Stomach (tissue), 9 donors: Measurements from ENCODE around the gene SCYL2. TPM values are rescaled to one million over a fixed set of nuclear protein-coding genes. Genes with fewer than 3 reads are reported as not detected.
A peak's percentile ranks its signal among the peaks of the same experiment; 100 is the strongest.

Experiments used
- DNase-seq, 2 donors: peaks; one replicate each; pipeline versions ENCODE4 v3.0.0 to v3.0.0-alpha.2; 2013 to 2019
- H3K27ac ChIP-seq, 5 donors: fragments of 200-600 bp in 4 of 5; sonication (generic) in 4 of 5; one replicate each; pipeline ENCODE4 v1.5.1; 2013 to 2019; ENCODE audit warnings: mild to moderate bottlenecking in 1 of 5, moderate library complexity in 1 of 5
- H3K27me3 ChIP-seq, 3 donors: fragments of 200-600 bp; sonication (generic); one replicate each; pipeline ENCODE4 v1.5.1; 2017 to 2019; ENCODE audit warnings: mixed run types in 1 of 3
- H3K36me3 ChIP-seq, 4 donors: fragments of 200-600 bp; sonication (generic); 1 replicate in 3 of 4; 2 replicates in 1 of 4; pipeline ENCODE4 v1.5.1; 2016 to 2019
- H3K4me1 ChIP-seq, 4 donors: fragments of 200-600 bp; sonication (generic); one replicate each; pipeline ENCODE4 v1.5.1; 2016 to 2019
- H3K4me3 ChIP-seq, 4 donors: fragments of 200-600 bp; sonication (generic) in 3 of 4; one replicate each; pipeline ENCODE4 v1.5.1; 2016 to 2019; ENCODE audit warnings: mild to moderate bottlenecking in 1 of 4
- H3K9me3 ChIP-seq, 4 donors: fragments of 200-600 bp; sonication (generic); one replicate each; pipeline ENCODE4 v1.5.1; 2016 to 2019
- CTCF ChIP-seq, 7 experiments: fragments of 450-650 bp in 4 of 7; fragments of 200-600 bp in 3 of 7; sonication (generic) in 3 of 7; IDR thresholded peaks; one replicate each; pipeline ENCODE4 v1.5.1; 2016 to 2019; ENCODE audit warnings: antibody characterized with exemption in 7 of 7, control low read depth in 2 of 7, mild to moderate bottlenecking in 1 of 7
- EP300 ChIP-seq: sonication (generic); formaldehyde crosslinking; IDR thresholded peaks from one replicate; pipeline ENCODE4 v1.6.1; 2017; ENCODE audit warnings: antibody characterized with exemption
- POLR2A ChIP-seq, 4 donors: fragments of 450-650 bp; IDR thresholded peaks; one replicate each; pipeline ENCODE4 v1.6.1; 2016; ENCODE audit warnings: antibody characterized with exemption in 4 of 4, control low read depth in 2 of 4, mild to moderate bottlenecking in 1 of 4, moderate library complexity in 1 of 4
- POLR2AphosphoS5 ChIP-seq, 3 donors: sonication (generic); formaldehyde crosslinking; IDR thresholded peaks; one replicate each; pipeline ENCODE4 v1.6.1; 2016; ENCODE audit warnings: antibody characterized with exemption in 3 of 3
- WGBS, 5 donors: extraction: QIAGEN DNeasy Blood & Tissue Kit in 3 of 5; methylation state at CpG; one replicate each; pipeline versions ENCODE4 v1.1.5 to v1.1.7; 2013 to 2018; 5-methylcytosine and 5-hydroxymethylcytosine counted together
- intact Hi-C: fragments of 100-400 bp; cut with DNase I; formaldehyde crosslinking; loops from one replicate; pipeline ENCODE4 v1.15.1; 2023; ENCODE audit warnings: low total_unique reads
- polyA plus RNA-seq, 3 donors: library from polyadenylated mRNA; stranded (reverse); fragments of 200-250 nt; gene quantifications; one replicate each; pipeline ENCODE4 v1.2.3, GENCODE V29; 2013
- total RNA-seq, 5 donors: library from RNA; depleted of rRNA; stranded (reverse); fragments of >200 nt; gene quantifications; one replicate each; pipeline versions ENCODE4 v1.1.0 to v1.2.3, GENCODE V29; 2014 to 2016
- donor health status: healthy with polysubstance abuse.
- donor health status: Bipolar disorder and iron deficiency.
- donor health status: healthy.

Gene SCYL2
- total and polyA plus RNA-seq, 8 donors: 9.1 to 97.3 (median 28.7) TPM

GRCh38 chr12:100248886-100249285, 18.1 kb upstream of the SCYL2 start:
- no peak overlapping the region for H3K27ac ChIP-seq
- H3K4me1 ChIP-seq: peaks cover 0 to 16% (median 8%) of the 10 kb centered on the region in 4 donors
- DNase-seq: no peak
- no peaks in the 10 kb centered on the region for H3K9me3 ChIP-seq
- no peak overlapping the region for H3K4me3 ChIP-seq
- intact Hi-C loops: no loop called here
- H3K36me3 ChIP-seq: no peaks in the 10 kb centered on the region
- TF ChIP-seq CTCF (IDR thresholded peaks at IDR 0.05) (no peak), POLR2A (IDR thresholded peaks at IDR 0.05) (no peak), POLR2AphosphoS5 (IDR thresholded peaks at IDR 0.05) (no peak), EP300 (no peak)
- H3K27me3 ChIP-seq: no peaks in the 10 kb centered on the region

GRCh38 chr12:100249941-100250340, 17.0 kb upstream of the SCYL2 start:
- intact Hi-C loops: no loop called here
- DNase-seq: no peak
- Histone ChIP-seq H3K9me3 (no peaks in the 10 kb centered on the region), H3K36me3 (no peaks in the 10 kb centered on the region), H3K4me1 (peaks cover 0 to 16% (median 8%) of the 10 kb centered on the region in 4 donors), H3K27ac (peak overlapping the region in 1 of 5 donors; percentile 25), H3K27me3 (no peaks in the 10 kb centered on the region), H3K4me3 (no peak overlapping the region)
- WGBS, 5 donors: 69 to 76% (median 72%) methylated on average over 7 of the region's 7 CpGs
- TF ChIP-seq POLR2A (IDR thresholded peaks at IDR 0.05) (no peak), POLR2AphosphoS5 (IDR thresholded peaks at IDR 0.05) (no peak)

GRCh38 chr12:100251917-100252316, 15.1 kb upstream of the SCYL2 start:
- 26 to 66% (median 39%) methylated on average over 2 of the region's 2 CpGs for WGBS, 5 donors
- Histone ChIP-seq H3K4me3 (no peak overlapping the region), H3K27ac (no peak overlapping the region), H3K36me3 (no peaks in the 10 kb centered on the region), H3K27me3 (no peaks in the 10 kb centered on the region), H3K9me3 (no peaks in the 10 kb centered on the region), H3K4me1 (peaks cover 0 to 16% (median 8%) of the 10 kb centered on the region in 4 donors)
- peak in 1 of 2 donors; percentile 84 for DNase-seq
- no peak for TF ChIP-seq CTCF (IDR thresholded peaks at IDR 0.05)
- intact Hi-C loops: no loop called here

GRCh38 chr12:100253437-100253836, 13.5 kb upstream of the SCYL2 start:
- Histone ChIP-seq H3K4me3 (no peak overlapping the region), H3K27me3 (no peaks in the 10 kb centered on the region), H3K4me1 (peaks cover 0 to 16% (median 8%) of the 10 kb centered on the region in 4 donors), H3K27ac (no peak overlapping the region), H3K36me3 (no peaks in the 10 kb centered on the region), H3K9me3 (no peaks in the 10 kb centered on the region)
- no peak for DNase-seq
- intact Hi-C loops: no loop called here
- TF ChIP-seq POLR2A (IDR thresholded peaks at IDR 0.05) (no peak), CTCF (IDR thresholded peaks at IDR 0.05) (no peak), POLR2AphosphoS5 (IDR thresholded peaks at IDR 0.05) (no peak), EP300 (no peak)
- 92 to 100% (median 98%) methylated on average over 1 of the region's 1 CpG for WGBS, 5 donors

- no peaks in the 10 kb centered on the region for H3K9me3 ChIP-seq
- intact Hi-C loops: no loop called here
- H3K27me3 ChIP-seq: no peaks in the 10 kb centered on the region
- DNase-seq: no peak
- 87 to 100% (median 95%) methylated on average over 1 of the region's 1 CpG for WGBS, 5 donors
- H3K4me1 ChIP-seq: peaks cover 0 to 12% (median 8%) of the 10 kb centered on the region in 4 donors
- no peak overlapping the region for H3K27ac ChIP-seq
- TF ChIP-seq POLR2A (IDR thresholded peaks at IDR 0.05): no peak
- TF ChIP-seq EP300: no peak
- no peak for TF ChIP-seq CTCF (IDR thresholded peaks at IDR 0.05)
- no peak for TF ChIP-seq POLR2AphosphoS5 (IDR thresholded peaks at IDR 0.05)
- no peaks in the 10 kb centered on the region for H3K36me3 ChIP-seq
- no peak overlapping the region for H3K4me3 ChIP-seq
These were observed 12.1 kb upstream of the SCYL2 start for GRCh38 chr12:100254876-100255275.
